Cerebellar cortex (tissue), 1 donor: ENCODE data around the gene GALNT11.
"Not testable (repeated sequence)": the region's sequence is repeated elsewhere in the genome, so short reads cannot be mapped to it uniquely, and the experiment has no call there.

Experiments
- DNase-seq: peaks from one replicate; pipeline ENCODE4 v3.0.0-alpha.2; 2015; ENCODE audit warnings: low spot score

Gene GALNT11

GRCh38 chr7:152075379-152075778 lies 49.9 kb downstream of the GALNT11 start:
- DNase-seq, result not testable (repeated sequence)

DNA sequence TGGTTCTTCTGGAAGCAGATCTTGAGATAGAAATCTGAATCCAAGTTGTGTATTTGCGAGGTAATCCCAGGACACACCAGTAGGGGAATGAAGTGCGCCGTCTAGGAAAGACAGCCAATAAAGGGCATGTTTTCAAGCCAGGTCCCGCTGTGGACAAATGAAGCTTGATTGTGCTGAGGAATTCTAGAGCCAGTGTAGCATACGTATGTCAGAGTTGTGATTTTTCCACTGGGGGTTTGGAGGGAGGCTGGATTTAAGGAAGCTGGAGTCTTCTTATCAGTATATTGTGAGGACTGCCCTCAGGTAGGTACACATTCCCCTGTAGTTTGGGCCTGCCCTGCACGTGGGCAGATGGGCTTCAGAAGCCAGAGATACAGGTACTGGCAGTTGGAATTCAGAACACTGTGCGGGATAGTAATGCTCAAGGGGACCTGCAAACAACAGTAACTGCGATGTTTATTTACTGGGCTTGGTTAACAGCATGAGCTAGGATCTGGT lies 50.9 kb downstream of the GALNT11 start:
- DNase-seq, result peak; percentile 52

DNA sequence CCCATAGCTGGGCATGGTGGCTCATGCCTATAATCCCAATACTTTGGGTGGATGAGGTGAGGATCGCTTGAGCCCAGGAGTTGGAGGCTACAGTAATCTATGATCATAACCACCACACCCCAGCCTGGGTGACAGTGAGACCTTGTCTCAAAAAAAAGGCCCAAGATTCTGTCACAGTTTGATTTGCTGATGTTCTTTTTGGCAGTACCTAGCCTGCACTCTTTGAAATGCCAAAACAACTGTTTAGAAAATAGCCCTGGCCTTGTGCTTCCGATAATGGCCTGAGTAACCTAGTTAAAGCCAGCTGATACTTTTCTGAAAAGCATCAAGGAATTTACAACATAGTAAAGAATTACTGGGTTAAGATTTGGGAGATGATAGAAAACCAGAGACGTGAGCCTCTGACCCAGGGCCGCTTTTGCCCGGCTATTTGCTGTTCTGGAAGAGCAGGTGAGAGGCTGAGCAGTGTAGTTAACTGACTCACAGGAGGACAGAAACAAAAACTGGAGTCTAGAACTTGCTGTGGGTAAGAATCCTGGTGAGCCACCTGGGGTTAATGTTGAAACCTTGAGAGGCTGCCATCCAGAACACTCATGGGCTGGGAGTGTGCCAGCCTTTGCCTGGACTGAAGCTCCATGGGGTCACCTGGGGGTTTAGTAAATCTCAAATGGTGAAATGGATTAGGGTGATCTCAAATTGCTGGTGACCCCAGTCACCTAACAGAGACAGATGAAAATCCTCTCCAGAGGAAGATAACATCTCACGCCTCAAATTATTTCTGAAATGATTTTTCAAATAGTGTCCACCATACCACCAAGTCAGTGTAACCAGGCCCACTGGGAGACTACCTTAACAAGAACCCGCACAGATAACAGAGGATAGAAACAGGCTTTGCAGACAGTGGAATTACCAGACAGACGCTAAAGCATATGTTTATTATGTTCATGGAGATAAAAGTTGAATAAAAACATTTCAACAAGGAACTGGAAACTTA lies 51.8 kb downstream of the GALNT11 start:
- DNase-seq, result no peak

DNA sequence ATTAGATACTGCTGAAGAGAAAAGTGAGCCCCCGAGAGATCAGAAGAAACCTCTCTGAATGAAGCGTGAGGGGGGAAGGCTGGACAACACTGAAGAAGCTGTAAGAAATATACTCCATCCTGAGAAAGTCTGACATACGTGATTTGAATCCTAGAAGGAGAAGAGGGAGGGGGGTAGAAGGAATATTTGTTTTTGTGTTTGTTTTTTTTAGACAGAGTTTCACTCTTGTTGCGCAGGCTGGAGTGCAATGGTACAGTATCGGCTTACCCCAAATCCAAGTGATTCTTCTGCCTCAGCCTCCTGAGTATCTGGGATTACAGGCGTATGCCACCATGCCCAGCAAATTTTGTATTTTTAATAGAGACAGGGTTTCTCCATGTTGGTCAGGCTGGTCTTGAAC lies 52.6 kb downstream of the GALNT11 start:
- no peak for DNase-seq

DNA sequence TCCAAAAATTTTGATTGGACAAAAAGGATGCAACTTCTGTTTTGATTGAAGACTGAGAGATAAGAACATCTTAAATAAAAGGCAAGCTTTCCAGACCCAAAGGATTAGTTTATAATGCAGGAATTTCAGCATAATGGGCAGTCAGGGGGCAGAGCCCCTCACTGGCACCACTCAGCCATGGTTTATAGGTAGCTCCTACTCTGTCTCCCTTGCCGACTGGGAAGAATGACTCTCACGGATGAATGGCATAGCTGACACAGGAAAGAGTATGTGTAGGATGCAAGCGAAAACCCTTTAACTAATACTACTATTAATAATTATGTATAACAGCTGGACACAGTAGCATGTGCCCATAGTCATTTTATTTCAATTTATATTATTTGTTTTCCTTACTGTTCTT lies 53.3 kb downstream of the GALNT11 start:
- no peak for DNase-seq

GRCh38 chr7:152081088-152081487 lies 55.6 kb downstream of the GALNT11 start:
- DNase-seq, result no peak

GRCh38 chr7:152082073-152082721 lies 56.7 kb downstream of the GALNT11 start:
- not testable (repeated sequence) for DNase-seq

- no peak for DNase-seq
These were observed 59.7 kb downstream of the GALNT11 start for GRCh38 chr7:152085131-152085530.

GRCh38 chr7:152086513-152086912 lies 61.0 kb downstream of the GALNT11 start:
- no peak for DNase-seq

DNA sequence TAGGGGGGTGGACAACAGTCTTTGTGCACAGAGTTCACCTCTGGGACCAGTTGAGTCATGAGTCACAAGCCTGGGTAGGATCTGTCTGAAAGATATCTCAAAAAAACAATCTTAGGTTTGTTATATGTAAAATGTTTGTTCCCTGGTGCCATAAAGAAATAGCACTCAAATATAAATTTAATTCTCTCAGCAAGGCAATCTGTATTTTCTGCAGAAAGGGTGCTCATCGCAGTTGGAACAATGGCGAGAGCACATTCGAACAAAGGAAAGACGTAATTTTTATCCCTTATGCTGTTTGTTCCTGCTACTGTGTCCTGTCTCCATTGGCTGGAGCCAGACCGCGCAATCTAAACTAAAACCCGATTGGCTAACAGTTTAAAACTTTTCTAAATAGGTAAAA lies 63.7 kb downstream of the GALNT11 start:
- no peak for DNase-seq

GRCh38 chr7:152090747-152091146 lies 65.3 kb downstream of the GALNT11 start:
- DNase-seq, result no peak

GRCh38 chr7:152093717-152094116 lies 68.2 kb downstream of the GALNT11 start:
- no peak for DNase-seq

DNA sequence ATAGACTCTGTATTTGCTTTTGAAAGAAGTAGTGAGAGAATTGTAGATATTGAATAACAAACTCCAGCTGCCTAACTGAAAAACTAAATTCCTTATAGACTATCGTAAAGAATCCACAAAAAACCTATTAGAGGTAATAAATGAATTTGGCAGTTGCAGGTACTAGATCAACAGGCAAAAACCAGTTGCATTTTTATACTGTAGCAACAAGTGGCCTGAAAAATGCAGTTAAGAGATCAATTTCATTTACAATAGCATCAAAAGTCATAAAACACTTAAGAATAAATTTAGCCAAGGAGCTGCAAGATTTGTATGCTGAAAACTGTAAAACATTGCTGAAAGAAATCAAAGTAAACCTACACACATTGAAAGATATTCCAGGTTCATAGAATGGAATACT lies 70.3 kb downstream of the GALNT11 start:
- no peak for DNase-seq

DNA sequence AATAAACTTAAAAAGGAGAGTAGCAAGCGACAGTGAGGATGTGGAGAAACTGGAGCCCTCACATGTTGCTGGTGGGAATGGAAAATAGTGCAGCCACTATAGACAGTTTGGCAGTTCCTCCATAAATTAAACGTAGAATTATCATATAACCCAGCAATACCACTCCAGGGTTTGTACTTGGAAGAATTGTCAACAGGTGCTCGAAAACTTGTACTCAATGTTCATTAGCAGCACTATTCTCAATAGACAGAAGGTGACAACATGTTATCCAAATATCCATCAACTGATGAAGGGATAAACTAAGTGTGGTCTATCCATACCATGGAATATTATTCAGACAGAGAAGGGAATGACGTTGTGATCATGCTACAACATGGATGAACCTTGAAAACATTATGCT lies 71.9 kb downstream of the GALNT11 start:
- no peak for DNase-seq

- no peak for DNase-seq
These were observed 77.6 kb downstream of the GALNT11 start for GRCh38 chr7:152103066-152103465.

GRCh38 chr7:152103691-152104090 lies 78.2 kb downstream of the GALNT11 start:
- DNase-seq, result no peak

DNA sequence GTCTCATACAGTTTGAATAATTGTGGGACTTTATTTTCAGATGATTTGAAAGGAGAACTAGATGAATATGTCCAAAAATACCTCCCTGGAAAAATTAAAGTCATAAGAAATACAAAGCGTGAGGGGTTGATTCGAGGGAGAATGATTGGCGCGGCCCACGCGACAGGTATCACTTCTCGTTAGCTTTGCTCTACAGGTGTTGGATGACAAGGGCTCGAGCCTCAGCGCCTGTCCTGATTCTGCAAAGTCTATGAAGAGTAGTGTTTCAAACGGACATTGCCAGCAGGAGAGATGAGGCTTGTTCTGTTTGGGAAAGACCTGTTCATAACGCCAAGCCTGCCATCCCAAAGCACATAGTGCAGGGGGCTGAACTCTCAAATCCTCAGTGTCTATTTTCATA lies 79.7 kb downstream of the GALNT11 start:
- no peak for DNase-seq

DNA sequence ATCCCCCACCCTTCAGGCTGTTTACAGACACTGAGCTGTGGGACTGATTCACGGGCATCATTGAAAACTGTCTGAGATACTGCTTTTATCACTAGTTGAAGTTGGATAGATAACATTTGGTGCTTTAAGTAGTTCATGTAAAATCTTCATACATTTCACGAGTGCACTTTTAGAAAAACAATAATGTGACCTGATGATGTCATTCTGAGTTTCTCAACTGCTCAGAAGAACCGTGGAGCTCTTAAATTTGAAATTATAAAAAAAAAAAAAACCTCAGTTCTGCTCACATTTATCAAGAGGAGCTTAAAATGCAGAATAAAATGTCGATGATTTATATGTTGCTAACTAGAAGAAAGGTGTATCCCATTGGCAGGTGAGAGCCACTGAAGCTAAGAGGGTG lies 81.5 kb downstream of the GALNT11 start:
- no peak for DNase-seq

DNA sequence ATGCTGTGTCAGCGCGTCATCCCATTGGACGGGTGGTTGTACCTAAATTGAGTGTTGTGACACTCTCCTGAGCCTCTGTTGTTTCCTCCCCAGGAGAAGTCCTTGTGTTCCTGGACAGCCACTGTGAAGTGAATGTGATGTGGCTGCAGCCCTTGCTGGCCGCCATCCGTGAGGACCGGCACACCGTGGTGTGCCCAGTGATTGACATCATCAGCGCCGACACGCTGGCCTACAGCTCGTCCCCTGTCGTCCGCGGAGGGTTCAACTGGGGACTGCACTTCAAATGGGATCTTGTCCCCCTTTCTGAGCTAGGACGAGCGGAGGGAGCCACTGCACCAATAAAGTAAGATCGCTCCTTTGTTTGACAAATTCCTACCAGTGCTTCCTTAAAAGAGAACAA lies 82.5 kb downstream of the GALNT11 start:
- DNase-seq, result no peak

DNA sequence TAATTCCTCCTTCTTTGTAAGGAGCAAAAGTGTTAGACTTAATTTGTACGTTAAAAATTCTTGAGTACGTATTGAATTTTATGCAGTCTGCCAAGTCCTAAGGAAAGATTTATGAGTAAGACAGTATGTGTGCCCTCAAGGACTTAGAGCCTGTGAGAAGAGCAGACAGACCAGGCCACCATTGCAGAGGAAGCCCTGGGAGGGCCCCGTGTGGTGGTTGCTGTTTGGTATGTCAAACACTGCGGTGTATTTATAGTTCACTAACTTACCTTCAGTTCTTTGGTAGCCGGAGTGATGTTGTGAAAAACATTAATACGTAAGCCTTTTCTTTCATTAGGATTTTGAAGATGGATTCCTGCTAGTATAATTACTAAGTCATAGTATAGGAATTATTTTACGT lies 82.9 kb downstream of the GALNT11 start:
- no peak for DNase-seq

DNA sequence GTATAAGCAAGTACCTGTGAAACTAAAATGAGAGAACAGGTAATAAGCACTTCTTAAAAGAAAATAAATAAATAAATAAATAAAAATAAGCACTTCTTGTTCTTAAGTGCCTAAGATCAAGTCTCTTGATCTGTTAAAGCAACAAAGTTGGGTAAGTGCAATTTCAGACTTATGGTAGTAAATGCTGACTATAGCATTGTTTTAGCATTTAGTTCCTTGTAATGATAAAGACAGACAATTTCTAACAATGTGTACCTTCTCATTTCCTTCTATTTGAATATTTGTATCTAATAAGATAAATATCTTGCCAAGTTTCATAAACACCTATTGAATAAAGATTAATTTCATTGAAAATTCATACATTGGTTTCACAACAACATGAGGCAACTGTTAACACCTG lies 87.4 kb downstream of the GALNT11 start:
- no peak for DNase-seq

DNA sequence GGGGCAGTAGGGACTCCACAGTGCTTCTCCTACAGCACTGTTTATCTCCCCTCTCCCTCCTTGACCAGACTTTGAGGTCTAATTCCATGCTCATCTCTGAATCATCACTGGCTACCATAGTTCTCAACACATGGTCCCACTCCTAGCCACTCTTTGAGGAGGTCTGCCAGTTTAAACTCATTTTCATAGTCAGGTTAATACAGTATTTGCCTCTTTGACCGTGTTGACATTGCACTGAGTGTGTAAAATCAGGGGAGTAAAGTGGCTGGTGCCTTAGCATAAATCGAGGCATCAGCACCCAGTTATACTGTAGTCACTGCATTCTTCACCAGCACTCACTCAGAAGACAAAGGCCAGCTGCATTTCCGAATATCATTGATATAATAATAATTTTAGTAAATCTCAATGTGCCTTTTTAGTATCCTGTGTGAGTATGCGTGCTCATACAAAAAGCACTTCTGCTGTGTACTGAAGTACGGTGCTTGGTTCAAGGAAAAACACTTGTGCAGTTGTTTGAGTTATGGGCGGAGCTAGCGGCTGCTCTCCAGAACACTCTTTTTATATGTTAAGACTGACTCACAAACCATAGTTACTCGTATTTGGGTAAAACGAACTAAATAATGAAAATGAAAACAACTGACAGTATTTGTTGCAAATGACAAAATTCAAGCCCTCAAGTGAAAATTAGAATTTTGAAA lies 89.7 kb downstream of the GALNT11 start:
- no peak for DNase-seq

GRCh38 chr7:152117356-152117755 lies 91.9 kb downstream of the GALNT11 start:
- no peak for DNase-seq
